ENCODE data around the gene RFX7.
"Not testable (repeated sequence)": the region's sequence is repeated elsewhere in the genome, so short reads cannot be mapped to it uniquely, and the experiment has no call there.

Gene RFX7

DNA sequence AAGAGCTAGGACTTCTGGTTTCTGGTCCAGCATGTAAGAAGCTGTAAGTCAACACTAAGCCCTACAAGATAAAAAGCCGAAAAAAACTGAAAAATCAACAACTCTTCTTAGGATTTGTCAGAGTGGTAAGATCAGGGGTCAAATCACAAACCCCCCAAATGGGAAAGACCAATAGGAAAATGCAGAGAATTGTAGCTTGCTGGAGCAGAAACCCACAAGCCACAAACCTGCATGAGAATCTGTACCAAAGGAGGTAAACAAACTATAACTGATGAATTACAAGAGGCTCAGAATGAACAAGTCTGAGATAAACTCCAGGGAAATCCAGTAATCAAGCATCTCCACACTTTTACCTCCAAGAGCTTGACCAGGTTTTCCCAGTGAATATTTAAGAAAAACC, 36.0 kb downstream of the RFX7 start:
- no peak for DNase-seq (ENCODE audit: low read depth in 1 of 2, low spot score in 1 of 2)

- no peak for DNase-seq (ENCODE audit: low read depth in 1 of 2, low spot score in 1 of 2)
Measured at GRCh38 chr15:56207092-56207491, 36.6 kb downstream of the RFX7 start.

DNA sequence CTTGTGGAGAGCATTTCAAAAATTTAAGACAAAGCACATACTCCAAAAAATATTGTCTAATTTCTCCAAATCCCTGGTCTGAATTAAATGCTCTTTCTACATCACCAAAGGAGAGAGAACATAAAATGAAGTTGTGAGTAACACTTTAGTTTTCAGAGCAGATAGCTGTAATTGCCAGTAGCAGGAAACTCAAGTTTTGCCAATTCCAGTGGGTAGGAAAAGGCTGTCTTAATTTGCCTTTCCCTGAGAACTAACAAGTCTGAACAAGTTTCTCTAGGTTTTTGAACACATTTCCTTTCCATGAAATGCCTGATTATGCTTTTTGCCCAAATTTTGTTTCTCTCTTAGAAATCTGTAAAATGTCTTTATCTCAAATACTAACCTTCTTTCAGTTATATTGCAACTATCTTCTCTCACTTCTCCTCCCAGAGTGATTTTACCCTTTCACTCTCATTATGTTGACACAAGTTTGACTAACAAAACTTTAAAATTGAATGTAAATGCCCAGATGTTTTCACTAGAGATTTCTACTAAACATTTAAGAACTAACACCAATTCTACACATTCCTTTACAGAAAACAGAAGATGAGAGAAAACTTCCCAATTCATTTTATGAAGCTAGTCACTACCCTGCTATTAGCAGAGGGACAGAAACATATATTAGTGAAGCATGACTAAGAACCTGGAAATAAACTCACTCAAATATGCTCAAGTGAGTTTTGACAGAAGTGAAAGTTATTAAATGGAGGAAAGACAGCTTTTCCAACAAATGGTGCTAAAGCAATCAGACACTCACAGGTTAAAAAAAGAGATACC, 38.4 kb downstream of the RFX7 start:
- DNase-seq (ENCODE audit: low read depth in 1 of 2, low spot score in 1 of 2), result no peak

GRCh38 chr15:56203312-56203922, 40.3 kb downstream of the RFX7 start:
- not testable (repeated sequence) for DNase-seq (ENCODE audit: low read depth in 1 of 2, low spot score in 1 of 2)

DNA sequence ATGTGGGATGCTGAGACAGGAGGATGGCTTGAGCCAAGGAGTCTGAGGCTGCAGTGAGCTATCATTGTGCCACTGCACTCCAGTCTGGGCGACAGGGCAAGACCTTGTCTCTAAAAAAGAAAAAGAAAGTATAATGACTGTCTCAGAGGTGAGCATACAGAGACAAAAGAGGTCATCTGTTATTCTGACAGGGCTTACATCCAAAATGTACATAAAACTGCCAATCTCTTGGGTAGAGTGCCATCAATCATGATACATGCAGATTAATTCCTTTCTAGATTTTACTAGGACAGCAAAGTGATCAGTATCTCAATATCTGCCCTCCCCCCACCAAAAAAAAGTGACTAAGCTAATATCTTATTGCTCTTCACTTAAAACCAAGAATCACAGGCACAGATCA, 41.0 kb downstream of the RFX7 start:
- no peak for DNase-seq (ENCODE audit: low read depth in 1 of 2, low spot score in 1 of 2)

DNA sequence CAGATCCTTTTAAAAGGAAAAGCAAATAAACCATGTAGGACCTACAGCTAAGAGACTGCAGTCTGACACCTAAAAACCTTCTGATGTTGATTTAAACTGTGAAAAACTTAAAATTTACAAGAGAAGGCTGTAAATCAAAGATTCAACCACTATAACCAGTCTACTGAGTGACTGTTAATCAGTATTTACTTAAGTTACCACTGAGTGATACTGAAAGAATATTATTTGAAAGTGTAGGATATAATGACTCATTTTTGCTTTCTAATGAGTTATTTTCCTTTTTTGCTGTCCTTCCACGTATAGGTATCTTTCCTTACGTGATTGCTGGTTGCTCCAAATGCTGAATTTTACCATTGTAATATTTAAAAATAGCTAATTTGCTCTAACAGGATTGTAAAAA, 44.6 kb downstream of the RFX7 start:
- no peak for DNase-seq (ENCODE audit: low read depth in 1 of 2, low spot score in 1 of 2)

GRCh38 chr15:56194035-56194434, 49.6 kb downstream of the RFX7 start:
- no peak for DNase-seq (ENCODE audit: low read depth in 1 of 2, low spot score in 1 of 2)

DNA sequence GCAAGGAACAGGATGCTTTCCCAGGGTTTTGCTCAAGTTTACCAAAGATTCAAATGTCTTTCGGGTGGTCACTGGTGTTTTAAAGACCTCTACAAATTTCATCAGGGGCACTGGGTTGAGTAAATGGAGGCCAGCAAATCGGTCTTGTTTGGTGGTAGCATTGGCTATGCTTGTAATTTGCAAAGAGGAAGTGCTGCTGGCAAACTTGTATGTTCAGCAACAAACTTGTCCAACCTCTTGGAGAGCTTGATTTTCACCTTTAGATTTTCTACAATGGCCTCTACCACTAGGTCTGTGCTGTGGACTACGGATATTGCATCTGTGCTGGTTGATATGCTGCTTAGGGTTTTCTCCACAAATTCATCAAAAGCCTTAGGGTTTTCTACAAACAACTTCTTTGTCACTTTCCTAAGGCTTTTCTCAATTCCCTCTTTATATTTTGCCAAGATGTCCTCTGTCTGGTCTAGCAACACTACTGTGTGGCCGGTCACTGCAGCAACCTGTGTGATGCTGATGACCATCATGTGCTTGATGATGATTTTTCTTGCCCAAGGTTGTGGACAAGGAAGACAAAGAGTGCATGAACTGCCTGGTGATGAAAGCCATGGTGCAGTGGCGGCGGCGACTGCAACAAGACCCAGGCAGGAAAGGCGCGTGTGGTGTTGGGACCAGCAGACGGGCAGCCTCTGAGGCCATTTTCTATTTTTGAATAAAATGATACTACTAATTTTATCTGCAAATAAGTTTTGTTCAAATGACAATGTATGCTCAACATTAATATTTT, 50.8 kb downstream of the RFX7 start:
- no peak for DNase-seq (ENCODE audit: low read depth in 1 of 2, low spot score in 1 of 2)

GRCh38 chr15:56187665-56188064, 56.0 kb downstream of the RFX7 start:
- no peak for DNase-seq (ENCODE audit: low read depth in 1 of 2, low spot score in 1 of 2)

- DNase-seq (ENCODE audit: low read depth in 1 of 2, low spot score in 1 of 2), result no peak
Measured at GRCh38 chr15:56185980-56186379, 57.7 kb downstream of the RFX7 start.

- DNase-seq (ENCODE audit: low read depth in 1 of 2, low spot score in 1 of 2), result no peak
Measured at GRCh38 chr15:56184516-56184915, 59.2 kb downstream of the RFX7 start.

- DNase-seq (ENCODE audit: low read depth in 1 of 2, low spot score in 1 of 2), result no peak
Measured at GRCh38 chr15:56180851-56181250, 62.8 kb downstream of the RFX7 start.

DNA sequence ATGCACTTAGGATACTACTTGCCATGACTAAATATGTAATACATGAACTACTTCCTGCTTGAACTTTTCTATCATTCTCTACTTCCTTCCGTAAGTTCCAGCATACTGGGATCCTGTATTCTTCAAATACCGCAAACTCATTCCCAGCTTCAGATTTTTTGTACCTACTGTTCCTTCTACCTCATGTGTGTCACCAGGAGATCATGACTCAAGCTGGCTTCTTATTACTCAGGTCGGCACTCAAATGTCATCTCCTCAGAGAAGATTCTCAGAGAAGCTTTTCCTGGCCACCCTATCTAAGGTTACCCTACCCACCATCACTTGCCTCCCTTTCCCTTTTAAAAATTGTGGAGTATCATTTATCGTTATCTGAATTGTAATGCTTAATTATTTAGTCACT, 66.7 kb downstream of the RFX7 start:
- no peak for DNase-seq (ENCODE audit: low read depth in 1 of 2, low spot score in 1 of 2)

GRCh38 chr15:56175788-56176187, 67.9 kb downstream of the RFX7 start:
- no peak for DNase-seq (ENCODE audit: low read depth in 1 of 2, low spot score in 1 of 2)

- no peak for DNase-seq (ENCODE audit: low read depth in 1 of 2, low spot score in 1 of 2)
Measured at GRCh38 chr15:56174649-56175048, 69.0 kb downstream of the RFX7 start.

DNA sequence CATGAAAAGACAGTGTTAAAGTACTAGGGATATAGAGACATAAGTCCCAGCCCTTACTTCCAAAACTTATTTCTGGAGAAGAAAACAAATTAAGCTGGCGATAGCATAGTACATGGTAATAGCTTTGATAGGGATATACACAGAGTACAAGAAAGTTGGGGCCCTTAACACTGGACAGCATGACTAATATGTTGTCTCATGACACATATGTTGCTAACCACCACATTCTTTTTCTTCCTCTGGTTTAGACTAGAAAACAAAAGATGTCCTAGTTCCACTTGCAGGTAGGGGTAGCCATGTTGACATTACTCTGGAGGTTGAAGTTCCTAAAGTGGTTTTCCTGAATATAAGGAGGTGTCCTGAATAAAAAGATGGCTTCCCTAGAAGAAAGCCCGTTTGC, 75.3 kb downstream of the RFX7 start:
- no peak for DNase-seq (ENCODE audit: low read depth in 1 of 2, low spot score in 1 of 2)

DNA sequence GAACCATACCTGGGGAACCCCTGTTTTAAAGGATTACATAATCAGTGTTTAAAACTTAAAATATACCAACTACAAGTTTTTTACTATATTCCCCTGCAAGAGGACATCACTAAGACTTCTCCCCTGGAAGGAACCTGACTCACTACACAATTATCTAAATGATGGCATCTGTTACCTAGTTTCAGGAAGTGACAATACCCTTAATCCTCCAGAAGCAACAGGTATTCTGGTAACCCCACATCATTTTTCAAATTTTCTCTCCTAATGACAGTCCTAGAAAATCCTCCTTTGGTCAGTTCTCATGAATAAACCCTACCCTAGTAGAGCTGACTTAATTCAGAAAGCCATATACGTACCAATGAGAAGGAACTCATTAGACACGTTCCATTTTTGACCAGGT, 78.4 kb downstream of the RFX7 start:
- no peak for DNase-seq (ENCODE audit: low read depth in 1 of 2, low spot score in 1 of 2)

- no peak for DNase-seq (ENCODE audit: low read depth in 1 of 2, low spot score in 1 of 2)
Measured at GRCh38 chr15:56160966-56161365, 82.7 kb downstream of the RFX7 start.

GRCh38 chr15:56156877-56157276, 86.8 kb downstream of the RFX7 start:
- DNase-seq (ENCODE audit: low read depth in 1 of 2, low spot score in 1 of 2), result no peak

DNA sequence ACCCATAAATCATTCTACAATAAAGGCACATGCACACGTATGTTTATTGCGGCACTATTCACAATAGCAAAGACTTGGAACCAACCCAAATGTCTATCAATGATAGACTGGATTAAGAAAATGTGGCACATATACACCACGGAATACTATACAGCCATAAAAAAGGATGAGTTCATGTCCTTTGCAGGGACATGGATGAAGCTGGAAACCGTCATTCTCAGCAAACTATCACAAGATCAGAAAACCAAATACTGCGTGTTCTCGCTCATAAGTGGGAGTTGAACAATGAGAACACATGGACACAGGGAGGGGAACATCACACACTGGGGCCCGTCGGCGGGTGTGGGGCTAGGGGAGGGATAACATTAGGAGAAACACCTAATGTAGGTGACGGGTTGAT, 88.4 kb downstream of the RFX7 start:
- DNase-seq (ENCODE audit: low read depth in 1 of 2, low spot score in 1 of 2), result not testable (repeated sequence)

DNA sequence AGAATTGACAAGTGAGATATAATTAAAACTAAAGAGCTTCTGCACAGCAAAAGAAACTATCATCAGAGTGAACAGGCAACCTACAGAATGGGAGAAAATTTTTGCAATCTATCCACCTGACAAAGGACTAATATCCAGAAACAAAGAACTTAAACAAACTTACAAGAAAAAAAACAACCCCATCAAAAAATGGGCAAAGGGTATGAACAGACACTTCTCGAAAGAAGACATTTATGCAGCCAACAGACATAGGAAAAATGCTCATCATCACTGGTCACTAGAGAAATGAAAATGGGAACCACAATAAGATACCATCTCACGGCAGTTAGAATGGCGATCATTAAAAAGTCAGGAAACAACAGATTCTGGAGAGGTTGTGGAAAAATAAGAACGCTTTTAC, 88.9 kb downstream of the RFX7 start:
- not testable (repeated sequence) for DNase-seq (ENCODE audit: low read depth in 1 of 2, low spot score in 1 of 2)

GRCh38 chr15:56150204-56150603, 93.5 kb downstream of the RFX7 start:
- no peak for DNase-seq (ENCODE audit: low read depth in 1 of 2, low spot score in 1 of 2)
